GM23338 (cell line): Measurements from ENCODE around the gene KDM7A.

ENCODE experiments used
- CREB1 ChIP-seq: fragments of 250-450 bp; sonication (Bioruptor Pico); IDR thresholded peaks from 2 replicates; pipeline ENCODE4 v1.5.0; 2020; ENCODE audit warnings: low read depth, mild to moderate bottlenecking, moderate library complexity
- CTCF ChIP-seq, 2 experiments: fragments of 200-600 bp in 1 of 2; sonication (generic) in 1 of 2; conservative IDR thresholded peaks; 2 replicates each; pipeline versions ENCODE4 v1.5.1 to v1.6.1; 2016 to 2017; ENCODE audit warnings: antibody characterized with exemption in 2 of 2, low read depth in 2 of 2, mild to moderate bottlenecking in 2 of 2, moderate library complexity in 1 of 2
- EZH2 ChIP-seq: fragments of 200-600 bp; sonication (generic); IDR thresholded peaks from one replicate; pipeline ENCODE4 v1.8.0; 2017; ENCODE audit warnings: antibody characterized with exemption, mild to moderate bottlenecking, low read depth; ENCODE audit not compliant: unreplicated experiment
- NANOG ChIP-seq: IDR thresholded peaks from 2 replicates; pipeline ENCODE4 v1.6.1; 2016; ENCODE audit warnings: antibody characterized with exemption, borderline replicate concordance
- POLR2AphosphoS5 ChIP-seq: IDR thresholded peaks from 2 replicates; pipeline ENCODE4 v1.6.1; 2016; ENCODE audit warnings: antibody characterized with exemption, low read depth
- REST ChIP-seq: IDR thresholded peaks from one replicate; pipeline ENCODE4 v1.6.1; 2018; ENCODE audit warnings: antibody characterized with exemption; ENCODE audit not compliant: unreplicated experiment

- no peak for TF ChIP-seq CTCF (conservative IDR thresholded peaks at IDR 0.05; ENCODE audit: low read depth in 2 of 2)
- TF ChIP-seq POLR2AphosphoS5, result no peak
- TF ChIP-seq NANOG, result no peak
- no peak for TF ChIP-seq EZH2
- TF ChIP-seq REST, result no peak
- TF ChIP-seq CREB1, result no peak
These were observed 35.5 kb upstream of the KDM7A start for GRCh38 chr7:140212100-140212881.
